Liver (tissue), 9 donors: ENCODE results near the gene ANK3. TPM values are rescaled to one million over a fixed set of nuclear protein-coding genes. Genes with fewer than 3 reads are reported as not detected.

Experiments used
- DNase-seq: peaks from one replicate; pipeline ENCODE4 v3.0.0-alpha.2; 2017; ENCODE audit warnings: low spot score
- H3K27ac ChIP-seq, 2 donors: one replicate each; pipeline ENCODE4 v1.7.0; 2013; ENCODE audit warnings: inconsistent platforms in 2 of 2, low read length in 2 of 2, control low read depth in 1 of 2, low read depth in 1 of 2, mild to moderate bottlenecking in 1 of 2
- H3K27me3 ChIP-seq, 4 donors: one replicate each; pipeline versions ENCODE4 v1.6.1 to v1.7.0; 2013; ENCODE audit warnings: low read length in 3 of 4, inconsistent platforms in 1 of 4, mild to moderate bottlenecking in 1 of 4, moderate library complexity in 1 of 4; ENCODE audit not compliant: control insufficient read depth in 4 of 4, insufficient read depth in 4 of 4
- H3K36me3 ChIP-seq, 4 donors: one replicate each; pipeline versions ENCODE4 v1.6.1 to v1.7.0; 2013; ENCODE audit warnings: low read length in 3 of 4, mild to moderate bottlenecking in 3 of 4, low read depth in 1 of 4, moderate library complexity in 1 of 4; ENCODE audit not compliant: control insufficient read depth in 4 of 4, insufficient read depth in 3 of 4
- H3K4me1 ChIP-seq, 4 donors: one replicate each; pipeline versions ENCODE4 v1.6.1 to v1.7.0; 2013; ENCODE audit warnings: low read length in 3 of 4, mild to moderate bottlenecking in 3 of 4, moderate library complexity in 1 of 4; ENCODE audit not compliant: control insufficient read depth in 4 of 4, insufficient read depth in 4 of 4
- H3K4me3 ChIP-seq, 3 donors: one replicate each; pipeline versions ENCODE4 v1.6.1 to v1.7.0; 2013; ENCODE audit warnings: low read length in 3 of 3, control low read depth in 1 of 3, low read depth in 1 of 3, mild to moderate bottlenecking in 1 of 3
- H3K9ac ChIP-seq, 2 donors: one replicate each; pipeline ENCODE4 v1.7.0; 2013; ENCODE audit warnings: low read length in 2 of 2, mild to moderate bottlenecking in 2 of 2, moderate library complexity in 2 of 2, control low read depth in 1 of 2, low read depth in 1 of 2
- H3K9me3 ChIP-seq, 4 donors: one replicate each; pipeline versions ENCODE4 v1.6.1 to v1.7.0; 2013; ENCODE audit warnings: low read length in 3 of 4; ENCODE audit not compliant: control insufficient read depth in 4 of 4
- ATF3 ChIP-seq: IDR thresholded peaks from 2 replicates; pipeline ENCODE4 v1.6.1; 2016; ENCODE audit warnings: antibody characterized with exemption
- CTCF ChIP-seq: fragments of 150-350 bp; IDR thresholded peaks from 2 replicates; pipeline ENCODE4 v1.5.1; 2017; ENCODE audit warnings: improper control_type of control experiment, low read depth, low read length; ENCODE audit not compliant: missing input control
- EGR1 ChIP-seq, 2 donors: IDR thresholded peaks; 2 replicates each; pipeline ENCODE4 v1.6.1; 2016 to 2018; ENCODE audit warnings: antibody characterized with exemption in 2 of 2, low read depth in 2 of 2
- FOXA1 ChIP-seq: IDR thresholded peaks from 2 replicates; pipeline ENCODE4 v1.6.1; 2016; ENCODE audit warnings: antibody characterized with exemption
- FOXA2 ChIP-seq: IDR thresholded peaks from 2 replicates; pipeline ENCODE4 v1.6.1; 2016; ENCODE audit warnings: antibody characterized with exemption
- GABPA ChIP-seq, 2 donors: IDR thresholded peaks in 1 of 2; conservative IDR thresholded peaks in 1 of 2; 2 replicates each; pipeline ENCODE4 v1.6.1; 2016; ENCODE audit warnings: antibody characterized with exemption in 2 of 2, mild to moderate bottlenecking in 1 of 2, moderate library complexity in 1 of 2
- HNF4G ChIP-seq: IDR thresholded peaks from 2 replicates; pipeline ENCODE4 v1.6.1; 2016; ENCODE audit warnings: antibody characterized with exemption
- JUND ChIP-seq, 2 donors: IDR thresholded peaks; 2 replicates each; pipeline ENCODE4 v1.6.1; 2016; ENCODE audit warnings: antibody characterized with exemption in 2 of 2
- NR2F2 ChIP-seq: IDR thresholded peaks from 2 replicates; pipeline ENCODE4 v1.6.1; 2016; ENCODE audit warnings: antibody characterized with exemption
- RAD21 ChIP-seq, 2 donors: IDR thresholded peaks; 2 replicates each; pipeline ENCODE4 v1.6.1; 2016; ENCODE audit warnings: antibody characterized with exemption in 2 of 2, mild to moderate bottlenecking in 2 of 2
- RXRA ChIP-seq, 2 donors: IDR thresholded peaks; 2 replicates each; pipeline ENCODE4 v1.6.1; 2017 to 2018; ENCODE audit warnings: antibody characterized with exemption in 2 of 2, mild to moderate bottlenecking in 1 of 2
- SP1 ChIP-seq: IDR thresholded peaks from 2 replicates; pipeline ENCODE4 v1.6.1; 2018; ENCODE audit warnings: antibody characterized with exemption, mild to moderate bottlenecking
- TAF1 ChIP-seq: conservative IDR thresholded peaks from 2 replicates; pipeline ENCODE4 v1.6.1; 2016; ENCODE audit warnings: antibody characterized with exemption, mild to moderate bottlenecking
- YY1 ChIP-seq: IDR thresholded peaks from 2 replicates; pipeline ENCODE4 v1.6.1; 2016; ENCODE audit warnings: antibody characterized with exemption, mild to moderate bottlenecking
- ZBTB33 ChIP-seq: IDR thresholded peaks from 2 replicates; pipeline ENCODE4 v1.6.1; 2016; ENCODE audit warnings: antibody characterized with exemption
- WGBS: extraction: QIAGEN DNeasy Blood & Tissue Kit; methylation state at CpG from one replicate; pipeline ENCODE4 v1.1.7; 2013; 5-methylcytosine and 5-hydroxymethylcytosine counted together
- polyA plus RNA-seq, 2 donors: library from polyadenylated mRNA; stranded (reverse) in 1 of 2; unstranded in 1 of 2; fragments of 200-250 nt in 1 of 2; fragments of >200 nt in 1 of 2; fragmentation: Nextera tagmentation in 1 of 2; extraction: Ambion mirVana in 1 of 2; gene quantifications; one replicate each; pipeline versions ENCODE4 v1.2.1 to v1.2.3, GENCODE V29; 2013 to 2015
- total RNA-seq, 2 donors: library from RNA; depleted of rRNA; stranded (reverse); fragments of >200 nt; gene quantifications; one replicate each; pipeline ENCODE4 v1.2.3, GENCODE V29; 2014
- donor health status: healthy.
- donor health status: healthy.
- donor health status: healthy.
- donor health status: healthy.
- donor health status: healthy.

Gene ANK3
- total and polyA plus RNA-seq, 4 donors, result 5.7 to 30.0 (median 9.7) TPM

GRCh38 chr10:60125895-60126294 is 263.8 kb downstream of the ANK3 start:
- Histone ChIP-seq H3K36me3 (no peaks in the 10 kb centered on the region), H3K27ac (no peak overlapping the region), H3K27me3 (no peaks in the 10 kb centered on the region), H3K9me3 (no peaks in the 10 kb centered on the region), H3K4me1 (no peaks in the 10 kb centered on the region), H3K4me3 (no peak overlapping the region), H3K9ac (no peak overlapping the region)
- DNase-seq, result no peak
- TF ChIP-seq ATF3 (no peak), EGR1 (IDR thresholded peaks at IDR 0.05; ENCODE audit: low read depth in 2 of 2) (no peak), FOXA1 (no peak), HNF4G (no peak), FOXA2 (no peak), YY1 (no peak), NR2F2 (no peak), JUND (IDR thresholded peaks at IDR 0.05) (no peak), RAD21 (IDR thresholded peaks at IDR 0.05) (no peak), ZBTB33 (no peak), CTCF (no peak), RXRA (IDR thresholded peaks at IDR 0.05) (no peak), SP1 (no peak)

GRCh38 chr10:60124536-60124935 is 265.1 kb downstream of the ANK3 start:
- Histone ChIP-seq H3K9me3 (no peaks in the 10 kb centered on the region), H3K36me3 (no peaks in the 10 kb centered on the region), H3K9ac (no peak overlapping the region), H3K4me1 (no peaks in the 10 kb centered on the region), H3K27ac (no peak overlapping the region), H3K27me3 (no peaks in the 10 kb centered on the region), H3K4me3 (no peak overlapping the region)
- TF ChIP-seq GABPA (IDR thresholded peaks at IDR 0.05 in 1 of 2, conservative IDR thresholded peaks at IDR 0.05 in 1 of 2), result no peak
- no peak for TF ChIP-seq ATF3
- no peak for TF ChIP-seq FOXA1
- no peak for TF ChIP-seq JUND (IDR thresholded peaks at IDR 0.05)
- no peak for TF ChIP-seq TAF1
- TF ChIP-seq CTCF, result no peak
- TF ChIP-seq RAD21 (IDR thresholded peaks at IDR 0.05), result no peak
- no peak for TF ChIP-seq RXRA (IDR thresholded peaks at IDR 0.05)
- no peak for TF ChIP-seq EGR1 (IDR thresholded peaks at IDR 0.05; ENCODE audit: low read depth in 2 of 2)
- WGBS, result 93% methylated on average over 5 of the region's 5 CpGs
- DNase-seq, result no peak
